SK-N-MC (cell line): ENCODE measurements around the gene TAX1BP3.

ENCODE experiments used
- EZH2 ChIP-seq: fragments of 200-600 bp; sonication (generic); IDR thresholded peaks from one replicate; pipeline ENCODE4 v1.6.1; 2017; ENCODE audit warnings: antibody characterized with exemption
- FOXP2 ChIP-seq: optimal IDR thresholded peaks from 2 replicates; pipeline ENCODE3; 2011; ENCODE audit warnings: mild to moderate bottlenecking, moderate library complexity; ENCODE audit not compliant: insufficient read depth; ENCODE audit errors: extremely low read length, control extremely low read depth
- POLR2AphosphoS5 ChIP-seq: IDR thresholded peaks from 2 replicates; pipeline ENCODE4 v1.6.1; 2012; ENCODE audit warnings: mild to moderate bottlenecking, low read depth, low read length, borderline replicate concordance

DNA sequence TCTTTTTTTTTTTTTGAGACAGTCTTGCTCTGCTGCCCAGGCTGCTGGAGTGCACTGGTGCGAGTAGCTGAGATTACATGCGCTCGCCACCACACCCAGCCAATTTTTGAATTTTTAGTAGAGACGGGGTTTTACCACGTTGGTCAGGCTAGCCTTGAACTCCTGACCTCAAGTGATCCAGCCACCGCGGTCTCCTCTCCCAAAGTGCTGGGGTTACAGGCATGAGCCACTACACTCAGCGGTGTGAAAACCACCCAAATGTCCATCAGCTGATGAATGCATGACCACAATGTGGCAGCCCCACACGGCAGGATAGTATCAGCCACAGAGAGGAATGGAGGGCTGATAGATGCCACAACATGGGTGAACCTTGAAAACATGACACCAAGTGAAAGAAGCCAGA, 25.5 kb upstream of the TAX1BP3 start:
- TF ChIP-seq POLR2AphosphoS5: no peak
- no peak for TF ChIP-seq EZH2
- TF ChIP-seq FOXP2: no peak
